ENCODE results near the gene MIB2.

The MIB2 gene

DNA sequence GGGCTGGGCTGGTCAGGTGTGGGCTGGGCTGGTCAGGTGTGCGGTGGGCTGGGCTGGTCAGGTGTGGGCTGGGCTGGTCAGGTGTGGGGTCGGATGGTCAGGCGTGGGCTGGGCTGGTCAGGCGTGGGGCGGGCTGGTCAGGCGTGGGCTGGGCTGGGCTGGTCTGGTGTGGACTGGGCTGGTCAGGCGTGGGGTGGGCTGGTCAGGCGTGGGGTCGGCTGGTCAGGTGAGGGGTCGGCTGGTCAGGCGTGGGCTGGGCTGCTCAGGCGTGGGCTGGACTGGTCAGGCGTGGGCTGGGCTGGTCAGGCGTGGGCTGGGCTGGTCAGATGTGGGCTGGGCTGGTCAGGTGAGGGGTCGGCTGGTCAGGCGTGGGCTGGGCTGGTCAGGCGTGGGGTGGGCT lies 9.6 kb upstream of the MIB2 start:
- TF ChIP-seq Cebpa-rat (IDR thresholded peaks at IDR 0.05) = no peak
- peaks cover 7 to 25% (median 15%) of the 10 kb centered on the region in 11 experiments; a peak in 21 of 22 replicates for H3K27me3 ChIP-seq
- H3K36me3 ChIP-seq = no peaks in the 10 kb centered on the region
- H3K9me3 ChIP-seq (replicated peaks in 1 of 11) = no peaks in the 10 kb centered on the region
- H3K27ac ChIP-seq = no peak overlapping the region
- H3K4me3 ChIP-seq = no peak overlapping the region
- no peak overlapping the region for H3K9ac ChIP-seq
- no peak overlapping the region for H3K4me2 ChIP-seq
- H4K20me1 ChIP-seq = peaks cover 0 to 13% (median 4%) of the 10 kb centered on the region in 11 experiments; a peak in 4 of 22 replicates
- H3K4me1 ChIP-seq = peaks cover 34 to 57% (median 51%) of the 10 kb centered on the region in 10 experiments

DNA sequence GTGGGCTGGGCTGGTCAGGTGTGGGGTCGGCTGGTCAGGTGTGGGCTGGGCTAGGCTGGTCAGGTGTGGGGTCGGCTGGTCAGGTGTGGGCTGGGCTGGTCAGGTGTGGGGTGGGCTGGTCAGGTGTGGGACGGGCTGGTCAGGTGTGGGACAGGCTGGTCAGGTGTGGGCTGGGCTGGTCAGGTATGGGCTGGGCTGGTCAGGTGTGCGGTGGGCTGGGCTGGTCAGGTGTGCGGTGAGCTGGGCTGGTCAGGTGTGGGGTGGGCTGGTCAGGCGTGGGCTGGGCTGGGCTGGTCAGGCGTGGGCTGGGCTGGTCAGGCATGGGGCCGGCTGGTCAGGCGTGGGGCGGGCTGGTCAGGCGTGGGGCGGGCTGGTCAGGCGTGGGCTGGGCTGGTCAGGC lies 9.1 kb upstream of the MIB2 start:
- peak overlapping the region in 1 of 11 experiments; percentile 76; a peak in 2 of 22 replicates for H3K9ac ChIP-seq
- H3K9me3 ChIP-seq (replicated peaks in 1 of 11) = no peaks in the 10 kb centered on the region
- peak overlapping the region in 10 of 11 experiments; percentile 65 to 90 (median 74); a peak in 18 of 22 replicates for H3K4me2 ChIP-seq
- H3K36me3 ChIP-seq = no peaks in the 10 kb centered on the region
- no peak for TF ChIP-seq Cebpa-rat (IDR thresholded peaks at IDR 0.05)
- peaks cover 34 to 55% (median 52%) of the 10 kb centered on the region in 10 experiments for H3K4me1 ChIP-seq
- H3K4me3 ChIP-seq = no peak overlapping the region
- H4K20me1 ChIP-seq = peaks cover 0 to 10% (median 4%) of the 10 kb centered on the region in 11 experiments; a peak in 3 of 22 replicates
- peaks cover 2 to 20% (median 10%) of the 10 kb centered on the region in 11 experiments; a peak in 19 of 22 replicates for H3K27me3 ChIP-seq
- H3K27ac ChIP-seq = peak overlapping the region in 10 of 11 experiments; percentile 78 to 93 (median 86); a peak in 15 of 22 replicates

DNA sequence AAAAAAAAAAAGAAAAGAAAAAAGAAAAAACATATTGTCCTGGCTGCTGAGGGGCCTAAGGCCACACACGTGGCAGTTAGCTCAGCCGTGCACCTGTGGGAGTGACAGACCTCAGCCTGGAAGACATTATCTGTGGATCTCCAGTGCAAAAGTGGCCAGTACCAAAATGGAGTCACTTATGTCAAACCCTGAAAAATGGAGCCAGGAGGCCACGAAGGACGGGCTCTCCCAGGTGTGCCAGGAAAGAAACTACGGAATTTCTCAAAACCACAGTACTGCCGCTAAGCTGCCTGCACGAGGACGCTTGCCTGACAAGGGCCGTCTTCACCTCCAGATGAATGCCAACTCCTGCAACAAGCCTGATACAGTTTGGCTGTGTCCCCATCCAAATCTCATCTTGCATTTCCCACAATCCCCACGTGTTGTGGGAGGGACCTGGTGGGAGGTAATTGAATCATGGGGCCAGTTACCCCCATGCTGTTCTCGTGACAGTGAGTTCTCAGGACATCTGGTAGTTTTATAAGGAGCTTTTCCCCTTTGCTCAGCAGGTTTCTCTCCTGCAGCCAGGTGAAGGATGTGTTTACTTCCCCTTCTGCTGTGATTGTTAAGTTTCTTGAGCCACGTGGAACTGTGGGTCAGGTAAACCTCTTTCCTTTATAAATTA lies 5.3 kb upstream of the MIB2 start:
- no peak overlapping the region for H3K4me2 ChIP-seq
- no peak overlapping the region for H3K27ac ChIP-seq
- H3K4me1 ChIP-seq = peaks cover 29 to 47% (median 38%) of the 10 kb centered on the region in 10 experiments
- TF ChIP-seq Cebpa-rat (IDR thresholded peaks at IDR 0.05) = no peak
- H3K36me3 ChIP-seq = no peaks in the 10 kb centered on the region
- H3K4me3 ChIP-seq = no peak overlapping the region
- H3K9me3 ChIP-seq (replicated peaks in 1 of 11) = no peaks in the 10 kb centered on the region
- H3K9ac ChIP-seq = no peak overlapping the region
- H4K20me1 ChIP-seq = peaks cover 0 to 17% (median 11%) of the 10 kb centered on the region in 11 experiments; a peak in 15 of 22 replicates
- no peaks in the 10 kb centered on the region for H3K27me3 ChIP-seq

DNA sequence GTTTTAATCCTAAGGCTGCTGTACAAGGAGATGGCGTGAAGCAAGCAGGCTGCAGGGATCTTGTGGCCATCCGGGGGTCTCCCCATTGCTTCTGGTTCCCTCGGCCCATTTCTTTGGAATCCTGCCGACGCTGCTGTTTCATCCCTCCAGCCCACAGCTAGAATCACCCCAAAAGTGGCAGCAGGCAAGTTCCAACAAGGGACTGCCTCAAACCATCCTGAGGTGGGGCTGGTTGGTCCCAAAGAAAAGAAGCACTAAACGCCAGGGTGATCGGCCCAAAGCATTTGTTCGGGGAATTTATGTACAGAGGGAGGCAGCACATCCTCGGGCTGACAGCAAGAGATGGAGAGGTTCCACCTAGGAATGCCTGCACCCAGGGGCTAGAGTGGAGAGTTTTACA lies 4.5 kb upstream of the MIB2 start:
- H3K36me3 ChIP-seq = no peaks in the 10 kb centered on the region
- peaks cover 29 to 46% (median 38%) of the 10 kb centered on the region in 10 experiments for H3K4me1 ChIP-seq
- TF ChIP-seq Cebpa-rat (IDR thresholded peaks at IDR 0.05) = no peak
- H3K27me3 ChIP-seq = no peaks in the 10 kb centered on the region
- peak overlapping the region in 3 of 11 experiments; percentile 20 to 39 (median 25); a peak in 3 of 22 replicates for H3K4me2 ChIP-seq
- H3K9me3 ChIP-seq (replicated peaks in 1 of 11) = no peaks in the 10 kb centered on the region
- H3K9ac ChIP-seq = peak overlapping the region in 4 of 11 experiments; percentile 5 to 37 (median 20); a peak in 3 of 22 replicates
- no peak overlapping the region for H3K4me3 ChIP-seq
- H4K20me1 ChIP-seq = peaks cover 0 to 18% (median 12%) of the 10 kb centered on the region in 11 experiments; a peak in 15 of 22 replicates
- no peak overlapping the region for H3K27ac ChIP-seq

DNA sequence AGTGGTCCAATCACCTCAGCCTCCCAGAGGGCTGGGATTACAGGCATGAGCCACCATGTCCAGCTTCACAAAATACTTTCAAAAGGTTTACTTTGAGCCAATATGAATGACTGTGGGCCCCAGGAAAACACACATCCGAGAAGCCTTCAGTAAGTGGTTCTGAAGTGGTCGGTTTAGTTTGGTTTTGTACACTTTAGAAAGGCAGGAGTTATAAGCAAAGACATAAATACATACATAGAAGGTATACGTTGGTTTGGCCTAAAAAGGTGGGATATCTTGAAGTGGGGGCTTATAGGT lies 3.2 kb upstream of the MIB2 start:
- Histone ChIP-seq H3K9ac (peak overlapping the region in 4 of 11 experiments; percentile 5 to 37 (median 21); a peak in 3 of 22 replicates), H3K9me3 (replicated peaks in 1 of 11) (no peaks in the 10 kb centered on the region), H3K4me3 (no peak overlapping the region), H3K4me1 (peaks cover 29 to 49% (median 40%) of the 10 kb centered on the region in 10 experiments), H4K20me1 (peaks cover 10 to 28% (median 22%) of the 10 kb centered on the region in 11 experiments; a peak in 18 of 22 replicates), H3K4me2 (peak overlapping the region in 4 of 11 experiments; percentile 6 to 39 (median 28); a peak in 5 of 22 replicates), H3K27me3 (no peaks in the 10 kb centered on the region), H3K27ac (no peak overlapping the region), H3K36me3 (peaks cover 0 to 4% (median 0%) of the 10 kb centered on the region in 11 experiments; a peak in 1 of 22 replicates)
- TF ChIP-seq Cebpa-rat (IDR thresholded peaks at IDR 0.05) = no peak

DNA sequence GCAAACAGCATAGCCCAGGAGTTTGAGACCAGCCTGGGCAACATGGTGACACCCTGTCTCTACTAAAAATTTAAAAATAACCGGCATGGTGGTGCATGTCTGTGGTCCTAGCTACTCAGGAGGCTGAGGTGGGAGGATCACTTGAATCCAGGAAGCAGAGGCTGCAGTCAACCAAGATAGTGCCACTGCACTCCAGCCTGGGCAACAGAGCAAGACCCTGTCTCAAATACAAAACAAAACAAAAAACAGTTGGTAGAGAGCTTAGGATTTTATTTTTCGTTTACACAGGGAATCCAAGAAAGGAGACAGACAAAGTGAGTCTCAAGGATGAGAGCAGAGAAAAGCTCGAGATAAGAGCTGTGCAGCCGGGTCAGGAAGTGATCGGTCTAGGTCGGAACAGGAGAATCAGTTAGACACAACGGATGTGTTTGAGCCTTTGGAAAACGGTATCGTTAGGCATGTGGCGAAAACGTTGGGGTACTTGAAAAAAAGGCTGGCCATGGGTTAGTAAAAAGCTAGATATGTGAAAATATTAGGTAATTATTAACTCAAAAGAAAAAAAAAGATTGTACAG lies 1.7 kb upstream of the MIB2 start:
- peaks cover 11 to 44% (median 34%) of the 10 kb centered on the region in 11 experiments; a peak in 18 of 22 replicates for H4K20me1 ChIP-seq
- no peak for TF ChIP-seq Cebpa-rat (IDR thresholded peaks at IDR 0.05)
- H3K27me3 ChIP-seq = no peaks in the 10 kb centered on the region
- H3K4me3 ChIP-seq = peak overlapping the region in 9 of 10 experiments; percentile 81 to 98 (median 93); a peak in 15 of 20 replicates
- no peaks in the 10 kb centered on the region for H3K9me3 ChIP-seq (replicated peaks in 1 of 11)
- H3K36me3 ChIP-seq = peaks cover 0 to 17% (median 10%) of the 10 kb centered on the region in 11 experiments; a peak in 14 of 22 replicates
- H3K27ac ChIP-seq = no peak overlapping the region
- H3K9ac ChIP-seq = peak overlapping the region; percentile 90 to 99 (median 96); a peak in 14 of 22 replicates
- H3K4me2 ChIP-seq = peak overlapping the region; percentile 84 to 100 (median 98)
- peaks cover 27 to 49% (median 37%) of the 10 kb centered on the region in 10 experiments for H3K4me1 ChIP-seq

DNA sequence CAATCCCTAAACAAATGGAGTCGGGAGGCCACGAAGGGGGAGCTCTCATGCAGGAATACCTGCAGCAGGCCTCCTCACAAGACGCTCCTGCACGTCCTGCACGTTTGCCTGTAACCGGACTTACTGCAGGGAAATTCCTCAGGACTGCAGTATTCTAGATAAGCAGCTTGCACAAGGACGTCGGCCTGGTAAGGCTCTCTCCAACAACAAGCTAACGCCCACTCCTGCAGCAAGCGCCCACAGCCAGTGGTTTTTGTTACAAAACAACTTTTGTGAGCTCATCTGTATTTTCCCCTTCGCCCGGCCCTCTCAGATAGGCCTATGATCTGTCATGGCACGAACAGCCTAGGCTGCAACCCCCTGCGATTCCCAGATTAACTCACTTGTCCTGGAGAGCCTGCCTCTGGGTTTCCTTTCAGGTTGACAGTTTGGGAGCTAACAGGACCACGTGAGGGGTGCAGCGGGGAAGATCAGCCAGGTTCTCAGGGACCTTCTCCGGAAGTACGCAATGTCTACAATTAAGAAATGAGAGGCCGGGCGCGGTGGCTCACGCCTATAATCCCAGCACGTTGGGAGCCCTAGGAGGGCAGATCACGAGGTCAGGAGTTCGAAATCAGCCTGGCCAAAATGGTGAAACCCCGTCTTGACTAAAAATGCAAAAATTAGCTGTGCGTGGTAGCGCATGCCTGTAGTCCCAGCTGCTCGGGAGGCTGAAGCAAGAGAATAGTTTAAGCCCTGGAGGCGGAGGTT lies 921 bp upstream of the MIB2 start:
- Histone ChIP-seq H3K4me2 (peak overlapping the region; percentile 84 to 100 (median 98)), H3K4me1 (peaks cover 27 to 49% (median 37%) of the 10 kb centered on the region in 10 experiments), H3K27ac (peak overlapping the region in 10 of 11 experiments; percentile 93 to 99 (median 97); a peak in 18 of 22 replicates), H3K9ac (peak overlapping the region; percentile 90 to 99 (median 96)), H3K27me3 (no peaks in the 10 kb centered on the region), H3K36me3 (peaks cover 0 to 24% (median 14%) of the 10 kb centered on the region in 11 experiments; a peak in 14 of 22 replicates), H3K9me3 (replicated peaks in 1 of 11) (no peaks in the 10 kb centered on the region), H3K4me3 (peak overlapping the region; percentile 81 to 98 (median 90)), H4K20me1 (peaks cover 11 to 51% (median 37%) of the 10 kb centered on the region in 11 experiments; a peak in 18 of 22 replicates)
- TF ChIP-seq Cebpa-rat (IDR thresholded peaks at IDR 0.05) = peak in 1 of 11 experiments; percentile 45; a peak in 1 of 22 replicates

DNA sequence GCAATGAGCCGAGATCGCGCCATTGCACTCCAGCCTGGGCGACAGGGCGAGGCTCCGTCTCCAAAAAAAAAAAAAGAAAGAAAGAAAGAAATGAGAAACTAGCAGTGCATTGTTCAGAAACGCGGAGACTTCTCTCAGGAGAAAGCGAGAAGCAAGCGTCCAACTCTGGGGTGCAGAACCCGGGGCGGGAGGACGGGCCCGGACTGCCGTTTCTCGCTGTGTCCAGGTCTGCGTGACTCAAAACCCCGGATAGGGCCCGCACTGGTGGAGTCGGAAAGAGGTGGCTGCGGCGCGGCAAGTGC lies 395 bp upstream of the MIB2 start:
- Histone ChIP-seq H3K4me3 (peak overlapping the region; percentile 81 to 98 (median 90)), H3K9ac (peak overlapping the region; percentile 90 to 99 (median 96)), H3K9me3 (replicated peaks in 1 of 11) (no peaks in the 10 kb centered on the region), H3K27me3 (no peaks in the 10 kb centered on the region), H3K4me1 (peaks cover 27 to 49% (median 37%) of the 10 kb centered on the region in 10 experiments), H3K36me3 (peaks cover 0 to 28% (median 14%) of the 10 kb centered on the region in 11 experiments; a peak in 14 of 22 replicates), H4K20me1 (peaks cover 11 to 57% (median 39%) of the 10 kb centered on the region in 11 experiments; a peak in 18 of 22 replicates), H3K27ac (peak overlapping the region in 10 of 11 experiments; percentile 93 to 99 (median 97); a peak in 19 of 22 replicates), H3K4me2 (peak overlapping the region; percentile 84 to 100 (median 98))
- no peak for TF ChIP-seq Cebpa-rat (IDR thresholded peaks at IDR 0.05)
